Neural cell (in vitro differentiated cells): ENCODE data around the gene ATP6V1F.

ENCODE experiments used
- CTCF ChIP-seq: fragments of 450-650 bp; IDR thresholded peaks from 2 replicates; pipeline ENCODE4 v1.5.1; 2014; ENCODE audit warnings: antibody characterized with exemption, mild to moderate bottlenecking, moderate library complexity; ENCODE audit not compliant: poor library complexity, severe bottlenecking
- EP300 ChIP-seq: fragments of 450-650 bp; conservative IDR thresholded peaks from 2 replicates; pipeline ENCODE4 v1.6.1; 2014; ENCODE audit warnings: antibody characterized with exemption, mild to moderate bottlenecking, moderate library complexity; ENCODE audit not compliant: poor library complexity, severe bottlenecking
- EZH2 ChIP-seq: fragments of 200-600, 300-800 bp; shearing (Covaris generic), sonication (generic); IDR thresholded peaks from 2 replicates; pipeline ENCODE4 v1.6.1; 2014; ENCODE audit warnings: antibody characterized with exemption, low read length, borderline replicate concordance, mild to moderate bottlenecking; ENCODE audit not compliant: insufficient read depth, poor library complexity, severe bottlenecking
- POLR2AphosphoS5 ChIP-seq: IDR thresholded peaks from 2 replicates; pipeline ENCODE4 v1.6.1; 2012
- REST ChIP-seq: IDR thresholded peaks from 2 replicates; pipeline ENCODE4 v1.6.1; 2012; ENCODE audit warnings: borderline replicate concordance
- SMC3 ChIP-seq: fragments of 450-650 bp; conservative IDR thresholded peaks from 2 replicates; pipeline ENCODE4 v1.6.1; 2014; ENCODE audit warnings: antibody characterized with exemption, mild to moderate bottlenecking, moderate library complexity; ENCODE audit not compliant: poor library complexity

GRCh38 chr7:128845475-128845874 is 17.2 kb upstream of the ATP6V1F start:
- TF ChIP-seq CTCF, result no peak
- no peak for TF ChIP-seq EZH2
- TF ChIP-seq SMC3, result no peak
- TF ChIP-seq POLR2AphosphoS5, result no peak
- TF ChIP-seq EP300, result no peak
- TF ChIP-seq REST, result no peak
